GM19468 (cell line): ENCODE results near the gene COL8A2.

Experiments
- ATAC-seq: cut with Tn5 transposase; IDR thresholded peaks from one replicate; pipeline ENCODE4 v1.9.1; 2021; ENCODE audit warnings: mild to moderate bottlenecking, moderate library complexity, moderate number of reproducible peaks; ENCODE audit not compliant: unreplicated experiment; ENCODE audit errors: extremely low read depth

Gene COL8A2

DNA sequence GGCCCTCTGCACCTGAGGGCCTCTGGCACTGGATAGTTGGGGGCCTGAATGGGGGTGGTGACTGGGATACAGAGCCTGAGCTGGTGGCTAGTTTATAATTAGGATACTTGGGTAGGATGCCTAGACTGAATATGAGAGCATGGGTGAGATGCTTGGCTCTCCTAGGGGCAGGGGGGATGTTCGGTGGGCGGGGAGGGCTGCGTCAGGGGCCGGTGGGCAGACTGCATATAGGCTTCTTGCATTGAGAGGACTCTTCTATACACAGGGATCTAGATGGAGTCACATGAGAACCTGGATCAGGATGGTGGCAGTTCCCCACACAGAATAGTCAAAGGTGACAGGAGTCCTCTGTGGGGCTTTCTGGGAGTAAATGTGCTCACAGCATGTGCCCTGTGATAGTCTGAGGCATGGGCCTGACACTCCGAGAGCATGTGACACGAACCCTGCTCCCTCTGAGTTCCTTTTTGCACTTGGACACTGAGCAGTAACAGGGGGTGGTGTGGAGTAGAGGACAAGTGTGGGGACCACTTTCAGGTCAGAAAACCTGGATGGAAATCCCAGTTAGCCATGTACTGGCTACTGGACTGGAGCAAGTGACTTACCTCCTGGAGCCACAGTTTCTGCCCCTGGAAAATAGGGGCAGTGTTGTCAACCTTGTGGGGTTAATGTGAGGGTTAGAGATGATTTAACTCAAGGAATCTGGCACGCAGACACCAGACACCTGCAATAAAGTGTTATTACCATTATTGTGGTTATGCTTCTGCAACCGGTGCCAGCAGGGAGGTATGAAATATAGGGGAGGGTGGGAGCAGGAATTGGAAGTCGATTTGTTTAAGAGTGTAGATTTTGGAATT lies 33.2 kb upstream of the COL8A2 start:
- ATAC-seq, result no peak

DNA sequence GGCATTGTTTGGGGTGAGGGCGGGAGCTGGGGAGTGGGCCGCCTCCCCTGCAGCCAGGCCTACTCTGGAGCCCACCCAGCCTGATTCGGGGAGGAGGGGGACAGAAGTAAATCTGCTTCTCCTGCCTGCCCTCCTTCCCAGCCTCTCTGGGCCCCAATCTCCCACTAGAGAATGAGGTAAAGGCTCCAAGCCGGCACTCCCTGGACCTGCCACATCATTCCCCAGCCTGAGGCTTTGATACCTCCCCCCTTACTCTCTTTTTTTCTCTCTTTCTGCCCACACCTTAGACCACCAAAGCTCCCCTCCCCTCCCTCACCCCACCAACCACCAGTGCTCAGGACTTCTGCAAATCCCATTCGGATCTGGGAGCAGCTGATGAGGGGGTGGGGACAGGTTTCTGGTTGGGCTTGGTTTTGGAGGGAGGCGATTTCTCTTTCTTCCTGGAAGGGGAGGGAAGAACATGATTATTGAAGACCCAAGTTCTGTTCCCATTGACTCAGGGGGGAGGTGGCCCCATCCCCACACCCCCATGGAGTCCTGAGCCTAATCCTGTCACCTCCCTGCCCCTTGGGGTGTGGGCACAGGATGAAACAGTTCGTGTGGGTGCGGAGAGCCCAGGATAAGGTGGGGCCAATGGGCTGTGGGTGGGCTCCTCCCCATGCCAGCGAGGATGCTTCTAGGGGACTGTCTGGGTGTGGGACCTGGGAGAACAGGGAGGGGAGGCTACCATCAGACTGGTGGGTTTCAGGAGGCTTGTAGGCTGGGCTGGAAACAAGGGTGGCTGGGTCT lies 32.3 kb upstream of the COL8A2 start:
- ATAC-seq, result no peak

DNA sequence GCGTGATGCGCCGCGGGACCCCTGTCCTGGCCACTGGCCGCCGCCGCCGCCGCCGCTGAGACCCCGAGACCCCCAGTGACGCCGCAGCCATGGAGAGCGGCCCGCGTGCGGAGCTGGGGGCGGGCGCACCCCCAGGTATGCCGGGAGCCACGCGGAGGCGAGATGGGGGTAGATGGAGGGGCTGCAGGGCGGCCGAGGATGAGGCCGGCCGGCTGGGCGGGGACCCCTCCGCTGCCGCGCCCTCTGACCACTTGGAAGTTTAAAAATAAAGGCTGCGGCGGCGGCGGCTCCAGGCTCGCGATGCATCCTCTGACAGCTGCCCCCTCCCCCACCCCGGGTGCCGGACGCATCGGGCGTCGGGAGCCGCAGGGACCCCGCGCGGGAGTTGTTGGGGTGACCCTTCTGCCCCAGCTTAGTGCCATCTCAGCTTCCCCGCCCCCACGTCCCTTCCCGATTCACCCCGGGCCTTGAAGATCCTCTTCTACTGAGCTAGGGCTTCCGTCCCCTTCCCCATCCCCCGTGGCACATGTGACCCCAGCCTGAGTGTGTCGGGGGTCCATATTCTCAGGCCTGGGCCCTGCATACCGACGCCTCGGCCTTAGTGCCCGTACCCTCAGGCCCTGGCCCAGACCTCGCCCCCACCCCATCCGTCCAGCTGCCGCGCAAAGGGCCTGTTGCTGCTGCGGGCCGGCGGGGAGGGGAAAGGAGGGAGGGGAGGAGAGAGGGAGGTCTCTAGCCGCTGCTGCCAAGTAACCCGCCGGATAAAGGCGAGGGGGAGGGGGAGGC lies 31.5 kb upstream of the COL8A2 start:
- no peak for ATAC-seq

DNA sequence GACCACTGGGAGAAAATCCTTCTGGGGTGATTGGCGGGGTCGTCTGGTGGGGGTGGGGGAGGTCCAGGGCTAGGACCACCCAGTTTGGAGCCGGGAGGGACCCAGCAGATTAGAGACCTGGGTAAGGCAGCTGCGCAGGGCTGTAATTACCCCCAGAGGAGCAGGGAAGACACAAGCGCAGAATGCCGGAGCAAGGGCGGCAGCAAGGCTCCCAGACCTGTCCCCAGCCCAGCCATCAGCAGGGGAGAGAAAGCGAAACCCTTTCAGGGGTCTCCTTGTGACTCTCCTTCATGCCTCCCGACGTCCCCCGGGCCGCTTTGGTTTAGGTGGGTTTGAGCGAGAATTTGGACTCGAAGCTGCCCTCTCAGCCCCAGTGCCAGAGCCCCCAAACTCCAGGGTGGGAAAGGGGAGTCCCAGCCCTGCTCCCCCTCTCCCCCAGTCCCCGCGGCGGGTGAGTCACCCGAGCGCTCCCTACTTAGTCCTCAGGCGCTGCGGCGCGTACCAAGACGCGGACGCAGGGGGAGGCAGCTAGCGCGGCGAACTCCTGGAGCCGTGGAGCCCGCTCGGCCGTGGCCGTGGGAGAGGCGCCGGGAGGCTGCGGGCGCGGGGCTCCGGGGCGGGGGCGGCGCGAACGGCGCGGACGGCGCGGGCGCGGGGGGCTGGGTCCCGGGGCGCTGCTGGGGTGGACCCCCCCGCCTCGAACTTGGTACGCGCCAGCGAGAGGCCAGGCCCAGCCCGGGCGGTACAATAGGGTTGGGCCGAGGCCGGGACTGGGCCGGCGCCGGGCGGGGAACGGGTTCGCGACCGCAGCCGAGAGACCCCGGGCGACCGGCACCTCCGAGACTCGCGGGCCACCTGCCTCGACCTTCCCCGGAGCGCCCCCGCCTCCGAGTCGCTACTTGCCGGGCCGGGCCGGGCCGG lies 30.6 kb upstream of the COL8A2 start, which contains the start of gene MAP7D1:
TSS of gene MAP7D1 (plus strand) at position 753 of the 921 bp plus-strand sequence. CDS start 258 bp downstream, outside the sequence.
- ATAC-seq, result no peak

DNA sequence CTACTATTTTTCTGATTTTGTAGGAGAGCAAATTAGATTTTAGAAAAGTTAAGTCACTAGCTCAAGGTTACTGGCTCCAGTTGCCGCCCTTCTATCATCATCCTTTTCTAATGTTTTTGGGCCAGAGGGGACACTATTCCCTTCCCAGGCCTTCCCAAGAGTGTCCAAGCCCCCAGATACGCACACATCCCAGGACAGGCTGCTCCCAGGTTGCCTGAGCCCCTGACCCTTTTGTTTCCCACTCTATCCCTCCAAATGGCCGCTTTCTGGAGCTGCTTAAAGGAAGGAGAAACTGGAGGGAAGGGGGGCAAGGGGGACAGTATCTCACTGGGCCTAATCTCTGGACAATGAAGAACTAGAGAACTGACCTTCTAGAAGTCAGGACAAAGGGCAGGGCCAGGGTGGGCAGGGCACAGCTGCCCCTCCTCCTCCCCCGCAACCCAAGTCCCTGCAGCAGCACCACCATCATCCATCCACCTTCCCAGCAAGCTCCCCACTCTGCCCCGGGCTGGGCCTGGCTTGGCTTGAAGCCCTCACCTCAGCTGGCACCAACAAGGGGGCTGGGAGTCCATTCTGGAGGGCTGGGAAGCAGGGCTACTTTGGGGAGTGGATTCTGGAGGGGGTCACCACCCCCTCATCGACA lies 29.9 kb upstream of the COL8A2 start:
- ATAC-seq, result no peak

DNA sequence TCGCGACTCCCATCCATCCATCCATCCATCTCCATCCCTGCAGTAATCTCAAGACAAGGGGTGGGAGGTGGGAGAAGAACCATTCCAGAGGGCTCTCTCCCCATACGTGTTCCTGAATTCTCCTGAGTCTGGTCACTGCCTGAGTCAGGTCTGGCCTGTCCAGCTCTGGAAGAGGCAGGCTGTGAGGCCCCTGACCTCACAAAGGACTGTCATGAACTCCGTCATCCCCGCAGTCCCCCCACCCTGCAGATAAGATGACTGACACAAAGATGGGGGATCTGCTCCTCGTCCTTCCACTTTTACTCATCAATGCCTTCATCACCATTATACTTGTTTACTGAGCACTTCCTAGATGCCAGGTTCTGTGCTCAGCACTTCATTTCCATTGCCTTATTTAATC lies 29.3 kb upstream of the COL8A2 start:
- no peak for ATAC-seq

DNA sequence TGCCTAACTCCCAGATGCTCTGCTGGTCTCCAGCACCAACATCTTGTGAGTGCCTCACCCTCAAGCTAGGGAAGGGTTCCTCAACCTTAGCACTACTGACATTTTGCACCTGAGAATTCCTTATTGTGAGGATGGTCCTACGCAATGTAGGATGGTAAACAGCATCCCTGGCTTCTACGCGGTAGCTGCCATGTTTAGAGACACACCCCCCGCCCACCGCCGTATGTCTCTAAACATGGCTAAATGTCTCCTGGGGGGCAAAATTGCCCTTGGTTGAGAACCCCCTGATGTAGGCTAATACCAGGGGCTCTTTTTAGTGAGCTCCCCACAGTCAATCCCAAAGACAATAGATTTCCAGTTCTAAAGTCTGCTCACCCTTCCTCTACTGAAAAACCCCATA lies 28.5 kb upstream of the COL8A2 start:
- no peak for ATAC-seq

DNA sequence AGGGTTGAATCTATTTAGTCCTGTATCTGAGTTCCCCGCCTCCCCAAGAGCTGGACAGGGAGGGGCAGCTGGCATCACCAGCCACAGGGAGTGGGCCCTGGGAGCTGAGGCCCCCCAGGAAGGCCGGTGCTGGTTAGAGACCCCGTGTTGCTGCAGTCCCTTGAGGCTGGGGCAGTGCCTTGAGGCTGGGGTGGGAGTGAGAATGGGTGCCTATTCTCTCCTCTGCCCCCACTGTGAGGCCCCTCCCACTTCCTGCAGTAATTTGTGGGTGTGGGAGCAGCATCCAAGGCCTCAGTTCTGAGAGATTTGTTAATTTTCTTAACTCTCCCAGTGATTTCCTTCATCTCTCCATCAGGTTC lies 26.8 kb upstream of the COL8A2 start:
- ATAC-seq, result no peak

DNA sequence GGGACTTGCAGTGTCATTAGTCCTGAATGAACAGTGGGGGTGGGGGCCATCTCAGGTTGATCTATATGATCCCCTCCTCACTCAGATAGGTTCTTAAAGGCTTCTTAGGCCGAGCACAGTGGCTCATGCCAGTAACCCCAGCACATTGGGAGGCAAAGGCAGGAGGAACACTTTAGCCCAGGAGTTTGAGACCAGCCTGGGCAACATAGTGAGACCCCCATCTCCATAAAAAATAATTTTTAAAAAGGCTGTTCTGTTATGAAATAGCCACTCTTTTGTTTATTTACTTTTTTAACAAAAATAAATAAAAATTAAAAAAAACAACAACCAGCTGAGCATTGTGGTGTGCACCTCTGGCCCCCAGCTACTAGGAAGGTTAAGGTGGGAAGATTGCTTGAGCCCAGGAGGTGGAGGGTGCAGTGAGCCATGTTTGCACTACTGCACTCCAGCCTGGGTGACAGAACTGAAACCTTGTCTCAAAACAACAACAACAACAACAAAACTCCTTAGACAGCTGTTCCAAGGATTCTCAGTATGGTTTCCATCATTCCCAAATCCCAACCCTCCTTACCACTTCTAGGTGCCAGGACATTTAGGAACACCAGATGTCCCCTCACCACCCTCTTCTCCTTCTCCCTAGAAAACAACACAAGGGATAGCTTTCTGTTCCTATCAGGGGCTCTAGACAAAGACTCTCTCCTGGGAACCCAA lies 26.3 kb upstream of the COL8A2 start:
- no peak for ATAC-seq

DNA sequence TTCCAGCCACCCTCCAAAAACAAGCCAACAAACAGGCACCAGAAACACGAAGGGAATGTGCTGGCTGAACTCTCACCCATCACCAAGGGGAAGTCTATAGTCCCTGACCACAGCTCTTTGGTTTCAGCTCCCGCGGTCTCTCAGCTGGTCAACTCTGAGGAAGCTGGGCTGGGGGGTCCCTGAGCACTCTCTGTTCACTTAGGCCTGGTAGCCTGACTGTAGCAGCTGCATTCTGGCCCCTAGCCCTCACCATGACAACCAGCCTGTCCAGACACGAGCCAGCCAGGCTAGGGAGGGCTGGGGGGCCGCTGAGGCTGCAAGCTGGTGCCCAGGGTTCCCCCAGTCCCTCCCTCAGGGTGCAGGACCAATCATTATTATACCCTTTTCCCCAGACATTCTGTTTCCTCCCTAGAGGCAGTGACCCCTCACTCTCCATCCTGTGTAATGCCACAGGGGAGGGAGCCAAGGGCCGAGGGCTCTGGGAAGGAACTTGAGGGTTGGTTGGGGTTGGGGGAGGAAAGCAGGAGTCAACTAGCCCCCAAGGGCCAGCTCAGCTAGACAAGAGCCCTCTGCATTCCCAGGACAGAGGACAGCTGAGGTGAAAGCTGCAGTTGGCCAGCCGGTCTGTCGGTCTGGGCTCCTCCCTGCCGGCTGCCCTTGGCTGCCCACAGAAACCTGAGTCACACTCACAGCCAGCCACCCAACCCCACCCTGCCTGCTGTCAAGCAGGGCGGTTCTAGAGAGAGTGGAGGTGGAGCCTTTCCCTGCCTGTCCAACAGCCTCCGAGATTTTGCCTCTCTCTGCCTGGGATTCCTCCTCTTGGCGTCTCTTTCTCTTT lies 25.5 kb upstream of the COL8A2 start:
- peak; percentile 21 for ATAC-seq

DNA sequence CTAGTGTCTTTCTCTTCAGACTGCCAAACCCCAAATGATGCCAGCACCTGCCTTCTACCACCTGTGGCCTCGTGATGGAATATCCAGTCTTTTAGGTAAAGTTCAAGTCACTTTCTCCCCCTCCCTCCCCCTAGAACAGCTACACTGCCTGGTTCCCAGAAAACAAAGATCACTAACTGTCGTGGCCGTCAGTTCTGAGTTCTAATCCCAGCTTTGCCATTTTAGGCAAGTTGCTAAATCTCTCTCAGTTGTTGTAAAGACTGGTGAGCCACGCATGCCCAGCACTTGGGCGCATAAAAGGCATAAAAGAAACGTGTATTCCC lies 24.9 kb upstream of the COL8A2 start:
- ATAC-seq, result no peak

DNA sequence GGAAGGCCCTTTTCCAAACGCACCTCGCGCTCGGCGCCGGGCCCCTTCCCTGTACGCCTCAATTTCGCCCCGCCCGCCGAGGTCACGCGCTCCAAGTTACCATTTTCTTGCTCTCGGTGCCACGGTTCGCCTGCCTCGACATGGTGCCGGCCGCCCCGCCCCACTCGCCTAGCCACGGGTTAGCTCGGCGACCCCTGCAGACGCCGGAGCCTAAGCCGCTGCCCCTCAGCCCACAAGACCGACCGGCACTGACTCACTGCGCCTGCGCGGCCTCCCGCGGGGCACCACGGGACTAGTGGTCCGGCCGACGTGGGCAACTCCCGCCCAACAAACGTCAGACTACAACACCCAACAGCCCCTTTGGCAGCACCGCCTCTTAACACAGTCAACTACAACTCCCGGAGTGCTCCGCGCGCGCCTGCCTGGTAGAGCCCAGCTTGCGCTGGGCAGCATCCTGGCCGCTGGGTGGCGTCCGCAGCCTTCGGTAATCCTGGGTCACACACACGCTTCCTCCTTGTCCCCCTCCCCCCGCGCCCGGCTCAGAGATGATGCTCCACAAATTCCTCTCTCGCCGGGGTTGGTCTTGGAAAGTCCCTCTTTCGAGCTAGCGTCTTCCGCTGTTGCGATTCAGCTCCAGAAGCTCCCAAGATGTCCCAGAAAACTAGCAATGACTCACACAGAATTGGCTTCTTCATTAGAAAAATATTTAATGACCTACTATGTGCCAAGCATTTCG lies 24.4 kb upstream of the COL8A2 start, which contains the start of gene TRAPPC3:
TSS of gene TRAPPC3 (minus strand) at position 250 of the 736 bp plus-strand sequence. CDS start at position 142, 108 bp downstream.
- ATAC-seq, result peak; percentile 91

DNA sequence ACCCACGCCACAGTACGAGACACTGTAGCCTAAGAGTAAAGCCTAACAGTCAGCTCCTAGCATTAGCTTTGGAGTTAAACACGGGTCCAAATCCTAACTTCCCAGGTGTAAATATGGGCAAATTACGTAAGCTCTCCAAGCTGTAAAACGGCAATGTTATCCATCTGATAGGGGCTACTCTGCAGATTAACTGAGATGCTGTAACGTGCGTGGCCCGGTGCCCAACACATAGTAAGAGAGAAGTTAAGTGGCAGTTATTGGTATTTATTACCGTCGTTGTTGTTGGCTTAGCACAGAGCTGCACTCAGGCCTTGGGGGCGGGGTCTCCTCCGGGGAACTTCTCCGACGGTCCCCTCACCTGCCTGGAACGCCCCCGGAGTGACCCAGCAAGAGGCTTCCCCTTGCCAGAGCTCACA lies 23.8 kb upstream of the COL8A2 start:
- no peak for ATAC-seq

DNA sequence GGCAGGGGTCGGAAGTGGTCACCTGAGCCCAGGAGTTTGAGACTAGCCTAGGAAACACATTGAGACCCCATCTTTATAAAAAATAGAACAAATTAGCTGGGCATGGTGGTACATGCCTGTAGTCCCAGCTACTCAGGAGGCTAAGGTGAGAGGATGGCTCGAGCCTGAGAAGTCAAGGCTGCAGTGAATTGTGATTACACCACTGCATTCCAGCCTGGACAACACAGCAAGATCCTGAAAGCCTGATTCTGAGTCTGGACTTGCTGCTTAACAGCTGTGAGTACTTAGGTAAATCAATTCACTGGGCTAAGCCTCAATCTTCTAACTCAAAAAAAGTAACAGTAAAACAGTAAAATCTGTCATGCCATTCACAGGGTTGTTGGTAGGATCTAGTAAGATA lies 19.4 kb upstream of the COL8A2 start:
- ATAC-seq, result no peak

DNA sequence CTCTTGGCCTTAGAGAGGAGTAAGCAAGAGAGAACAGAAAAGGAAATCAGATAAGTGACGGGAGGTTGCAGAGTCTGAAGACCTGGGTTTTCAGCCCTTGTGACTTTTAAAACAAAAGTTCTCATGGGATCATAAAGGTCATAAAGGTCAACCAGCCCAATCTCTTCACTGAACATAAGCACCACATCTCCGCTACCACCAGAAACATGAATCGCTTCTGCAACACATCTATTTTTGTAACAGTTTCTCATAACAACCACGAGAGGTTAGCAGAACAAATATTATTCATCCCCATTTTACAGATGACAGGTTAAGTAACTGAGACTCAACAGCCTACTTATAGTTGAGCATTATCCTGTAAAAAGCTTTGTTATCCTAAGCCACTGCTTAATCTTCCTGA lies 18.4 kb upstream of the COL8A2 start:
- ATAC-seq, result no peak

DNA sequence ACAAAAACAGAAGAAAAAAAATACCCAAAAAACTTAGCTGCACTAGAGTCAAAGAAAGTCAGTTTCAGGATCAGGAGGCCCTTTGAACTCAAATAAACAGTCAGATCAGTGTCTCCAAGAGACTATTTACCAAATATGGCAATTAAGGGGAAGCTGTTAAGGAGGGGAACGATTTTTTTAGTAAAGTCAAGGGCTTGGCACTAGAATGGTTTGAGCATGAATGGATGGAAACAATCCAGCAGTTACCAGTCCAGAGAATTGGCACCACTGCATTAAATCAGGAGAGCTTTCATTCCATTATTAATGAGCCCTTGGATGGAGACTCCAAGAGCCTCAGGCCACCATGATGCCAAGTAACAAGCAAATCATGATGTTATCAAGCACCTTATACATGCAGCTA lies 17.1 kb upstream of the COL8A2 start:
- ATAC-seq, result no peak

DNA sequence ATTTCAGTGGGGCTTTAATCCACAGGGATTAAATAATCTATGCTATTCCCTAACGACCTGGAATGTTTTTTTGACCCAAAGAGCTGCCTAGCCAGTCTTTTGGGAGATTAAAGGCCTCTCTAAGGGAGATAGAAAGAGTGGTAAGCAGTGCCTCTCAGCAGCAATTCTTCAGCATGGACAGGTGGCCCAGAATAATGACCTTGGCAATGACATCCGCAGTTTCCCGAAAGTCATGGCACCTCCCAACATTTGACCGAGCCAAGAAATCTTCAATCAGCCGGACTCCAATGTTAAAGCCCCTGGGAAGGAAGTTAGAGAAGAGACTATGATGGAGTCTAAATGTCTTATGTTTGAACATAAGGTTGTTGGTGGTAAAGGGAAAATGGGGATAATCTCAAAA lies 14.5 kb upstream of the COL8A2 start:
- ATAC-seq, result no peak
